Heart left ventricle (tissue), 13 donors: ENCODE measurements around the gene P4HA3.

Experiments used
- CTCF ChIP-seq, 12 donors: fragments of 200-600 bp; sonication (generic) in 4 of 12; IDR thresholded peaks; one replicate each; pipeline versions ENCODE4 v1.5.0 to v1.8.0; 2018 to 2022; ENCODE audit warnings: antibody characterized with exemption in 12 of 12, mild to moderate bottlenecking in 5 of 12
- POLR2A ChIP-seq, 2 donors: fragments of 450-650 bp; IDR thresholded peaks; one replicate each; pipeline ENCODE4 v1.6.1; 2017; ENCODE audit warnings: antibody characterized with exemption in 2 of 2, mild to moderate bottlenecking in 2 of 2, moderate library complexity in 2 of 2
- donor health status: ischemic (EF 13 %, LVEDD 7.1; RV severe dilation, severe dysfunction).
- donor health status: DM: no; HTN: yes; CAD: no.
- donor health status: DM: no; HTN: no; CAD: no.
- donor health status: ischemic (EF 25% LVEDD 6.9; RV normal size, moderate dysfunction).
- donor health status: ischemic (EF 25% LVEDD 5.7; RV mildly dilated, moderate dysfunction).
- donor health status: ischemic (EF 35%, LVEDD 5.7; RV mildly dilated, moderate dysfunction).
- donor health status: nonischemic (EF 11% LVEDD 7.7; RV severe dilation, severe dysfunction).
- donor health status: DM: yes; HTN: yes; CAD: no.
- donor health status: PGD.
- donor health status: ischemic (EF 29% LVEDD 5.4; RV normal size, mild dysfunction).
- donor health status: nonischemic (EF 23%, LVEDD 6.1; RV moderate dilation, normal function).

- TF ChIP-seq CTCF (IDR thresholded peaks at IDR 0.05) (no peak), POLR2A (IDR thresholded peaks at IDR 0.05) (no peak)
These were observed 14.5 kb upstream of the P4HA3 start for GRCh38 chr11:74325649-74326645.
